HEK293 (cell line): ENCODE measurements around the gene IL25.

ENCODE experiments used
- CTCF ChIA-PET: fragments of 350-600 bp; formaldehyde crosslinking; extraction: SDS; loops from one replicate; lab custom pipeline; 2021; ENCODE audit warnings: antibody characterized with exemption; lab: Yijun Ruan, JAX
- POLR2A ChIA-PET: fragments of 300-600 bp; formaldehyde crosslinking; extraction: SDS; loops from one replicate; lab custom pipeline; 2020; ENCODE audit warnings: antibody characterized with exemption, inconsistent platforms; lab: Yijun Ruan, JAX
- H3K27ac ChIP-seq: fragments of 200-500 bp; sonication (Bioruptor generic); 2 replicates; pipeline ENCODE4 v1.5.1; 2014; ENCODE audit warnings: low read depth, low read length, control low read depth, inconsistent platforms; ENCODE audit errors: extremely low read depth
- H3K36me3 ChIP-seq, 2 experiments: fragments of 200-500 bp in 1 of 2; sonication (Bioruptor generic) in 1 of 2; 1 replicate in 1 of 2; 2 replicates in 1 of 2; pipeline ENCODE4 v1.5.1; 2014 to 2017; ENCODE audit warnings: inconsistent platforms in 2 of 2, low read length in 2 of 2; ENCODE audit not compliant: control insufficient read depth in 2 of 2, insufficient read depth in 1 of 2
- H3K4me1 ChIP-seq: fragments of 200-500 bp; sonication (Bioruptor generic); 2 replicates; pipeline ENCODE4 v1.5.1; 2014; ENCODE audit warnings: mild to moderate bottlenecking, low read length, inconsistent platforms; ENCODE audit not compliant: control insufficient read depth, insufficient read depth
- H3K4me3 ChIP-seq: 2 replicates; pipeline ENCODE4 v1.5.1; 2011; ENCODE audit warnings: low read depth, mild to moderate bottlenecking, control low read depth, low read length, moderate library complexity
- H3K9me3 ChIP-seq: fragments of 200-500 bp; sonication (Bioruptor generic); 2 replicates; pipeline ENCODE4 v1.5.1; 2014; ENCODE audit warnings: low read depth, low read length, inconsistent platforms; ENCODE audit not compliant: control insufficient read depth, insufficient read depth
- AEBP2 ChIP-seq: fragments of 450-650 bp; formaldehyde crosslinking; IDR thresholded peaks from 2 replicates; pipeline ENCODE4 v1.5.1; 2016; ENCODE audit warnings: missing biosample characterization, missing genetic modification characterization, borderline replicate concordance
- BCL11A ChIP-seq: fragments of 450-650 bp; formaldehyde crosslinking; IDR thresholded peaks from 2 replicates; pipeline ENCODE4 v1.5.1; 2016; ENCODE audit warnings: low read depth, missing biosample characterization, missing genetic modification characterization
- INSM2 ChIP-seq: fragments of 450-650 bp; formaldehyde crosslinking; IDR thresholded peaks from 2 replicates; pipeline ENCODE4 v1.5.1; 2016; ENCODE audit warnings: missing biosample characterization, missing genetic modification characterization
- KLF1 ChIP-seq: fragments of 450-650 bp; formaldehyde crosslinking; IDR thresholded peaks from 2 replicates; pipeline ENCODE4 v1.5.1; 2016; ENCODE audit warnings: missing biosample characterization, missing genetic modification characterization
- KLF8 ChIP-seq: fragments of 450-650 bp; formaldehyde crosslinking; IDR thresholded peaks from 2 replicates; pipeline ENCODE4 v1.5.1; 2016; ENCODE audit warnings: missing biosample characterization, missing genetic modification characterization
- SALL2 ChIP-seq: fragments of 450-650 bp; formaldehyde crosslinking; IDR thresholded peaks from 2 replicates; pipeline ENCODE4 v1.5.0; 2017; ENCODE audit warnings: missing biosample characterization, mild to moderate bottlenecking, missing genetic modification characterization, borderline replicate concordance
- SP3 ChIP-seq: fragments of 450-650 bp; formaldehyde crosslinking; IDR thresholded peaks from 2 replicates; pipeline ENCODE4 v1.5.1; 2016; ENCODE audit warnings: missing biosample characterization, missing genetic modification characterization
- TSHZ1 ChIP-seq: fragments of 450-650 bp; formaldehyde crosslinking; IDR thresholded peaks from 2 replicates; pipeline ENCODE4 v1.5.1; 2016; ENCODE audit warnings: missing biosample characterization, missing genetic modification characterization, borderline replicate concordance
- ZBTB17 ChIP-seq: fragments of 450-650 bp; formaldehyde crosslinking; IDR thresholded peaks from 2 replicates; pipeline ENCODE4 v1.5.1; 2016; ENCODE audit warnings: missing biosample characterization, missing genetic modification characterization
- ZBTB7A ChIP-seq: fragments of 450-650 bp; formaldehyde crosslinking; IDR thresholded peaks from 2 replicates; pipeline ENCODE4 v1.5.1; 2016; ENCODE audit warnings: low read depth, missing biosample characterization, missing genetic modification characterization
- ZFP37 ChIP-seq: fragments of 450-650 bp; formaldehyde crosslinking; IDR thresholded peaks from 2 replicates; pipeline ENCODE4 v1.5.1; 2016; ENCODE audit warnings: missing biosample characterization, missing genetic modification characterization
- ZNF140 ChIP-seq: fragments of 450-650 bp; formaldehyde crosslinking; IDR thresholded peaks from 2 replicates; pipeline ENCODE4 v1.5.1; 2016; ENCODE audit warnings: missing biosample characterization, missing genetic modification characterization
- ZNF18 ChIP-seq: fragments of 450-650 bp; formaldehyde crosslinking; IDR thresholded peaks from 2 replicates; pipeline ENCODE4 v1.5.1; 2016; ENCODE audit warnings: missing biosample characterization, missing genetic modification characterization
- ZNF24 ChIP-seq: fragments of 450-650 bp; formaldehyde crosslinking; IDR thresholded peaks from 2 replicates; pipeline ENCODE4 v1.5.1; 2016; ENCODE audit warnings: missing biosample characterization, missing genetic modification characterization
- ZNF292 ChIP-seq: fragments of 450-650 bp; formaldehyde crosslinking; IDR thresholded peaks from 2 replicates; pipeline ENCODE4 v1.5.1; 2016; ENCODE audit warnings: low read depth, missing biosample characterization, missing genetic modification characterization, borderline replicate concordance
- ZNF324 ChIP-seq: fragments of 450-650 bp; formaldehyde crosslinking; IDR thresholded peaks from 2 replicates; pipeline ENCODE4 v1.5.1; 2016; ENCODE audit warnings: missing biosample characterization, missing genetic modification characterization
- ZNF521 ChIP-seq: fragments of 450-650 bp; formaldehyde crosslinking; IDR thresholded peaks from 2 replicates; pipeline ENCODE4 v1.5.1; 2017; ENCODE audit warnings: missing biosample characterization, mild to moderate bottlenecking, missing genetic modification characterization
- ZNF549 ChIP-seq: fragments of 450-650 bp; IDR thresholded peaks from 2 replicates; pipeline ENCODE4 v1.5.1; 2018; ENCODE audit warnings: missing biosample characterization, missing genetic modification characterization, mild to moderate bottlenecking, inconsistent platforms, moderate library complexity
- ZNF571 ChIP-seq: fragments of 450-650 bp; formaldehyde crosslinking; IDR thresholded peaks from 2 replicates; pipeline ENCODE4 v1.5.0; 2017; ENCODE audit warnings: missing biosample characterization, missing genetic modification characterization
- ZNF580 ChIP-seq: fragments of 450-650 bp; formaldehyde crosslinking; IDR thresholded peaks from 2 replicates; pipeline ENCODE4 v1.5.1; 2016; ENCODE audit warnings: missing biosample characterization, missing genetic modification characterization
- ZNF610 ChIP-seq: fragments of 450-650 bp; formaldehyde crosslinking; IDR thresholded peaks from 2 replicates; pipeline ENCODE4 v1.5.1; 2016; ENCODE audit warnings: missing biosample characterization, missing genetic modification characterization, borderline replicate concordance
- ZNF629 ChIP-seq: fragments of 450-650 bp; formaldehyde crosslinking; IDR thresholded peaks from 2 replicates; pipeline ENCODE4 v1.5.1; 2017; ENCODE audit warnings: missing biosample characterization, missing genetic modification characterization
- ZNF768 ChIP-seq: fragments of 450-650 bp; formaldehyde crosslinking; IDR thresholded peaks from 2 replicates; pipeline ENCODE4 v1.5.1; 2018; ENCODE audit warnings: missing biosample characterization, mild to moderate bottlenecking, missing genetic modification characterization
- ZSCAN16 ChIP-seq: fragments of 450-650 bp; formaldehyde crosslinking; IDR thresholded peaks from 2 replicates; pipeline ENCODE4 v1.5.1; 2016; ENCODE audit warnings: missing biosample characterization, missing genetic modification characterization
- ZSCAN30 ChIP-seq: fragments of 450-650 bp; IDR thresholded peaks from 2 replicates; pipeline ENCODE4 v1.5.1; 2018; ENCODE audit warnings: missing biosample characterization, mild to moderate bottlenecking, missing genetic modification characterization, moderate library complexity
- ZSCAN4 ChIP-seq: fragments of 450-650 bp; formaldehyde crosslinking; IDR thresholded peaks from 2 replicates; pipeline ENCODE4 v1.5.1; 2017; ENCODE audit warnings: missing biosample characterization, missing genetic modification characterization
- ZSCAN5A ChIP-seq: fragments of 450-650 bp; formaldehyde crosslinking; IDR thresholded peaks from 2 replicates; pipeline ENCODE4 v1.5.1; 2016; ENCODE audit warnings: missing biosample characterization, missing genetic modification characterization

Gene IL25

GRCh38 chr14:23396126-23396525, 23.5 kb downstream of the IL25 start:
- ChIA-PET POLR2A (no interaction called here), CTCF (interaction anchor here (0.5 to 0.8 kb wide), 2 partner anchors 30 to 172 kb away, joined by 3 to 5 read pairs; no protein-coding TSS in a partner anchor)

GRCh38 chr14:23396781-23397407, 24.3 kb downstream of the IL25 start:
- TF ChIP-seq ZNF610 (tag by site-specific recombination) = no peak
- no peak for TF ChIP-seq TSHZ1 (tag by site-specific recombination)
- no peak for TF ChIP-seq SALL2 (tag by site-specific recombination)
- TF ChIP-seq BCL11A (tag by site-specific recombination) = no peak
- TF ChIP-seq ZNF292 (tag by site-specific recombination) = no peak
- no peak for TF ChIP-seq ZBTB7A
- no peak for TF ChIP-seq ZNF521
- TF ChIP-seq ZNF324 (tag by site-specific recombination) = no peak
- TF ChIP-seq ZNF18 (tag by site-specific recombination) = no peak
- TF ChIP-seq INSM2 (tag by site-specific recombination) = no peak
- no peak for TF ChIP-seq AEBP2 (tag by site-specific recombination)
- TF ChIP-seq KLF1 (tag by site-specific recombination) = no peak
- TF ChIP-seq ZSCAN30 (tag by site-specific recombination) = no peak
- TF ChIP-seq ZSCAN4 (tag by site-specific recombination) = no peak
- no peak for TF ChIP-seq ZSCAN16 (tag by site-specific recombination)
- no peak for TF ChIP-seq ZFP37
- H3K9me3 ChIP-seq = no peaks in the 10 kb centered on the region
- H3K4me1 ChIP-seq = no peaks in the 10 kb centered on the region
- CTCF ChIA-PET = interaction anchor here (0.5 kb wide), 1 partner anchor 211 kb away, joined by 4 read pairs; no protein-coding TSS in a partner anchor
- POLR2A ChIA-PET = no interaction called here
- no peaks in the 10 kb centered on the region for H3K36me3 ChIP-seq
- no peak overlapping the region for H3K4me3 ChIP-seq
- no peak overlapping the region for H3K27ac ChIP-seq

More at GRCh38 chr14:23396126-23396525, 23.5 kb downstream of the IL25 start:
- Histone ChIP-seq H3K9me3 (no peaks in the 10 kb centered on the region), H3K27ac (no peak overlapping the region)
- no peak for TF ChIP-seq ZNF549 (tag by site-specific recombination)
- no peak for TF ChIP-seq ZNF140 (tag by site-specific recombination)
- TF ChIP-seq KLF8 (tag by site-specific recombination) = no peak
- no peak for TF ChIP-seq ZNF24 (tag by site-specific recombination)
- TF ChIP-seq ZBTB17 (tag by site-specific recombination) = no peak
- no peak for TF ChIP-seq ZNF768 (tag by site-specific recombination)
- no peak for TF ChIP-seq ZSCAN5A (tag by site-specific recombination)
- no peak for TF ChIP-seq SP3 (tag by site-specific recombination)
- TF ChIP-seq ZNF571 (tag by site-specific recombination) = no peak
- TF ChIP-seq ZNF580 (tag by site-specific recombination) = no peak
- no peak for TF ChIP-seq ZNF629
- TF ChIP-seq, all 188 proteins: peak for 0
- H3K36me3 ChIP-seq = no peaks in the 10 kb centered on the region
- H3K4me3 ChIP-seq = no peak overlapping the region
- no peaks in the 10 kb centered on the region for H3K4me1 ChIP-seq
